ENCODE data around the gene PPM1H.

DNA sequence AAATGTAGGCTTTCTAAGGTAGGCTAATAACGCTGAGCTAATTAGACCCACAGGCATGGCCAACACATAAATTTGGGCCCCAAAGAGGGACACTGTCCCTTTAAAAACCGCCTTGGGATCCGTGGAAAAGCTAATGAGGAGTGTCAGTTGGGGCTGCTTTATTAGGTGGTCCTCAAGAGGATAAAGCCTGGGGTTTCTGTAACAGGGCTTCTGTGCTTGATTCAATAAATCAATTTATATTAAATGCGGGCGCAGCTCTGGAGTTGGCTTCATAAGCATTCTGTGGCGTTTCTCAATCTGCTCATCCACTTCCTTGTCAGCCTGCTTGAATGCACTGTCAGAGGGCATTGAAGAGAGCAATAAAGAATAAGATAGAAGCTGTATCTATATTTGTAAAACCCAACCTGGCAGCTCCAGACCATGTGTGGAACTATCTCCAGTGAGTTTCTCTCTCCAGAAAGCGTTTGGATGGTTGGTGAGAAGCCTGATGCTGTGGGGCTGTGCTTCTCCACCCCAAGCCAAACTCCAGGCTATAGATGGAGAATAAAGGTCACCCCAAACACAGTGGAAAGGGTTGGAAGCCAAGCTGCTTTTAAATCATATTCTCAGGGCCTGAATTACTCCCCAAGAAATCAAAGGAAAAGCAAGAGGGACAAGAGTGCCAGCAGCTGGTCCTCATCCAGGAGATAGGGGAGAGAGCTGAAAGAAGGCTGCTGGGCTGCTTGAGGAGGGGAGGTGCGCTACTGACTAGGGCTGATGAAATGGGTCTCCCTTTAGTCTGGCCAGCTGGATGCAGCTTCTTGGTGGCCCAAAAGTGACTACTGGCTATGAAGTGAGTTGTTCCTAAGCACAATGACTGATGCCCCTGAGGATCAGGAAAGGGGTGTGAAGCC lies 222.0 kb downstream of the PPM1H start:
- TF ChIP-seq POLR2A (IDR thresholded peaks at IDR 0.05; ENCODE audit: low read depth, low read length) (no peak), CREB1 (IDR thresholded peaks at IDR 0.05; ENCODE audit: low read depth) (no peak), TCF7 (IDR thresholded peaks at IDR 0.05; ENCODE audit: borderline replicate concordance) (no peak), ZNF274 (IDR thresholded peaks at IDR 0.05; ENCODE audit: insufficient read depth, insufficient read length) (no peak), FOS (IDR thresholded peaks at IDR 0.05; ENCODE audit: borderline replicate concordance, extremely low read depth, insufficient read length) (no peak), EGR1 (IDR thresholded peaks at IDR 0.05; ENCODE audit: borderline replicate concordance in 1 of 2, low read depth in 2 of 2, low read length in 2 of 2) (no peak), YY1 (IDR thresholded peaks at IDR 0.05; ENCODE audit: low read depth, low read length) (no peak), FOXK2 (IDR thresholded peaks at IDR 0.05) (no peak), RFX5 (IDR thresholded peaks at IDR 0.05; ENCODE audit: low read depth, low read length) (no peak), NBN (IDR thresholded peaks at IDR 0.05) (no peak)
- TF ChIP-seq, protein P1, sequence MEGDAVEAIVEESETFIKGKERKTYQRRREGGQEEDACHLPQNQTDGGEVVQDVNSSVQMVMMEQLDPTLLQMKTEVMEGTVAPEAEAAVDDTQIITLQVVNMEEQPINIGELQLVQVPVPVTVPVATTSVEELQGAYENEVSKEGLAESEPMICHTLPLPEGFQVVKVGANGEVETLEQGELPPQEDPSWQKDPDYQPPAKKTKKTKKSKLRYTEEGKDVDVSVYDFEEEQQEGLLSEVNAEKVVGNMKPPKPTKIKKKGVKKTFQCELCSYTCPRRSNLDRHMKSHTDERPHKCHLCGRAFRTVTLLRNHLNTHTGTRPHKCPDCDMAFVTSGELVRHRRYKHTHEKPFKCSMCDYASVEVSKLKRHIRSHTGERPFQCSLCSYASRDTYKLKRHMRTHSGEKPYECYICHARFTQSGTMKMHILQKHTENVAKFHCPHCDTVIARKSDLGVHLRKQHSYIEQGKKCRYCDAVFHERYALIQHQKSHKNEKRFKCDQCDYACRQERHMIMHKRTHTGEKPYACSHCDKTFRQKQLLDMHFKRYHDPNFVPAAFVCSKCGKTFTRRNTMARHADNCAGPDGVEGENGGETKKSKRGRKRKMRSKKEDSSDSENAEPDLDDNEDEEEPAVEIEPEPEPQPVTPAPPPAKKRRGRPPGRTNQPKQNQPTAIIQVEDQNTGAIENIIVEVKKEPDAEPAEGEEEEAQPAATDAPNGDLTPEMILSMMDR (IDR thresholded peaks at IDR 0.05 in 2 of 3, conservative IDR thresholded peaks at IDR 0.05 in 1 of 3; ENCODE audit: control insufficient read depth in 2 of 3, extremely low read depth in 1 of 3, insufficient read depth in 1 of 3, low read depth in 3 of 3, low read length in 3 of 3) = no peak
- TF ChIP-seq, protein P2, sequence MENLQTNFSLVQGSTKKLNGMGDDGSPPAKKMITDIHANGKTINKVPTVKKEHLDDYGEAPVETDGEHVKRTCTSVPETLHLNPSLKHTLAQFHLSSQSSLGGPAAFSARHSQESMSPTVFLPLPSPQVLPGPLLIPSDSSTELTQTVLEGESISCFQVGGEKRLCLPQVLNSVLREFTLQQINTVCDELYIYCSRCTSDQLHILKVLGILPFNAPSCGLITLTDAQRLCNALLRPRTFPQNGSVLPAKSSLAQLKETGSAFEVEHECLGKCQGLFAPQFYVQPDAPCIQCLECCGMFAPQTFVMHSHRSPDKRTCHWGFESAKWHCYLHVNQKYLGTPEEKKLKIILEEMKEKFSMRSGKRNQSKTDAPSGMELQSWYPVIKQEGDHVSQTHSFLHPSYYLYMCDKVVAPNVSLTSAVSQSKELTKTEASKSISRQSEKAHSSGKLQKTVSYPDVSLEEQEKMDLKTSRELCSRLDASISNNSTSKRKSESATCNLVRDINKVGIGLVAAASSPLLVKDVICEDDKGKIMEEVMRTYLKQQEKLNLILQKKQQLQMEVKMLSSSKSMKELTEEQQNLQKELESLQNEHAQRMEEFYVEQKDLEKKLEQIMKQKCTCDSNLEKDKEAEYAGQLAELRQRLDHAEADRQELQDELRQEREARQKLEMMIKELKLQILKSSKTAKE (IDR thresholded peaks at IDR 0.05; ENCODE audit: low read depth, poor library complexity, severe bottlenecking) = no peak
- TF ChIP-seq, protein P3, sequence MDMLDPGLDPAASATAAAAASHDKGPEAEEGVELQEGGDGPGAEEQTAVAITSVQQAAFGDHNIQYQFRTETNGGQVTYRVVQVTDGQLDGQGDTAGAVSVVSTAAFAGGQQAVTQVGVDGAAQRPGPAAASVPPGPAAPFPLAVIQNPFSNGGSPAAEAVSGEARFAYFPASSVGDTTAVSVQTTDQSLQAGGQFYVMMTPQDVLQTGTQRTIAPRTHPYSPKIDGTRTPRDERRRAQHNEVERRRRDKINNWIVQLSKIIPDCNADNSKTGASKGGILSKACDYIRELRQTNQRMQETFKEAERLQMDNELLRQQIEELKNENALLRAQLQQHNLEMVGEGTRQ (IDR thresholded peaks at IDR 0.05; ENCODE audit: borderline replicate concordance, low read depth, low read length) = no peak

All from GM12878 (cell line).